Suprapubic skin (tissue), 4 donors: ENCODE data around the gene PCK2. TPM values are rescaled to one million over a fixed set of nuclear protein-coding genes. Genes with fewer than 3 reads are reported as not detected.

Experiments
- DNase-seq, 2 donors: peaks; one replicate each; pipeline ENCODE4 v3.0.0-alpha.2; 2019; ENCODE audit warnings: low spot score in 2 of 2
- H3K27ac ChIP-seq: fragments of 200-600 bp; sonication (generic); one replicate; pipeline ENCODE4 v1.5.1; 2019
- H3K27me3 ChIP-seq: fragments of 200-600 bp; sonication (generic); one replicate; pipeline ENCODE4 v1.5.1; 2019
- H3K36me3 ChIP-seq: fragments of 200-600 bp; sonication (generic); one replicate; pipeline ENCODE4 v1.5.1; 2019
- H3K4me1 ChIP-seq: fragments of 200-600 bp; sonication (generic); one replicate; pipeline ENCODE4 v1.5.1; 2019
- H3K4me3 ChIP-seq: fragments of 200-600 bp; sonication (generic); one replicate; pipeline ENCODE4 v1.5.1; 2019; ENCODE audit warnings: mild to moderate bottlenecking
- H3K9me3 ChIP-seq: fragments of 200-600 bp; sonication (generic); one replicate; pipeline ENCODE4 v1.5.1; 2019
- CTCF ChIP-seq, 2 donors: fragments of 200-600 bp in 1 of 2; fragments of 450-650 bp in 1 of 2; sonication (generic) in 1 of 2; IDR thresholded peaks; one replicate each; pipeline ENCODE4 v1.5.1; 2016 to 2019; ENCODE audit warnings: antibody characterized with exemption in 2 of 2, mild to moderate bottlenecking in 1 of 2, moderate library complexity in 1 of 2
- EP300 ChIP-seq: sonication (generic); formaldehyde crosslinking; IDR thresholded peaks from one replicate; pipeline ENCODE4 v1.6.1; 2017; ENCODE audit warnings: antibody characterized with exemption
- POLR2A ChIP-seq, 2 donors: fragments of 450-650 bp; IDR thresholded peaks; one replicate each; pipeline ENCODE4 v1.6.1; 2017; ENCODE audit warnings: antibody characterized with exemption in 2 of 2, mild to moderate bottlenecking in 2 of 2, moderate library complexity in 2 of 2
- POLR2AphosphoS5 ChIP-seq, 3 donors: sonication (generic); formaldehyde crosslinking; IDR thresholded peaks; one replicate each; pipeline ENCODE4 v1.6.1; 2017; ENCODE audit warnings: antibody characterized with exemption in 3 of 3
- WGBS: methylation state at CpG from one replicate; pipeline ENCODE4 v1.1.5; 2018; 5-methylcytosine and 5-hydroxymethylcytosine counted together
- total RNA-seq, 4 donors: library from RNA; depleted of rRNA; stranded (reverse); fragments of >200 nt; gene quantifications; one replicate each; pipeline ENCODE4 v1.1.0, GENCODE V29; 2016

The PCK2 gene
- total RNA-seq, 4 donors from 2014 or later = 9.2 to 25.1 (median 14.4) TPM

- H3K9me3 ChIP-seq = no peaks in the 10 kb centered on the region
- peaks cover 19% of the 10 kb centered on the region for H3K36me3 ChIP-seq
- DNase-seq = peak; percentile 94
- H3K4me3 ChIP-seq = peak overlapping the region; percentile 70
- H3K27ac ChIP-seq = peak overlapping the region; percentile 100
- H3K4me1 ChIP-seq = peaks cover 30% of the 10 kb centered on the region
- TF ChIP-seq EP300 = no peak
- TF ChIP-seq POLR2AphosphoS5 (IDR thresholded peaks at IDR 0.05) = peak in 1 of 3 donors; percentile 32
- H3K27me3 ChIP-seq = no peaks in the 10 kb centered on the region
- 0% methylated on average over 23 of the region's 42 CpGs for WGBS
Observed at GRCh38 chr14:24113801-24114531, 19.9 kb downstream of the PCK2 start.

- TF ChIP-seq POLR2AphosphoS5 (IDR thresholded peaks at IDR 0.05) (peak; percentile 93 to 99 (median 98)), POLR2A (IDR thresholded peaks at IDR 0.05) (peak; percentile 7 to 39), EP300 (peak; percentile 81), CTCF (IDR thresholded peaks at IDR 0.05) (no peak)
- H3K9me3 ChIP-seq = no peaks in the 10 kb centered on the region
- under 1% methylated on average over 40 of the region's 65 CpGs for WGBS
Observed at GRCh38 chr14:24114532-24115421, 20.7 kb downstream of the PCK2 start, which contains the start of the genes DCAF11 and NRL. Gene DCAF11 (plus strand): TSS chr14:24114777. CDS start chr14:24115595, 818 bp downstream. Gene NRL (minus strand): TSS chr14:24114949. CDS start chr14:24082848, 32,101 bp downstream.

GRCh38 chr14:24115422-24116127 is 21.5 kb downstream of the PCK2 start:
- no peaks in the 10 kb centered on the region for H3K9me3 ChIP-seq
- DNase-seq = no peak
- peak overlapping the region; percentile 100 for H3K27ac ChIP-seq
- H3K4me3 ChIP-seq = peak overlapping the region; percentile 70
- peaks cover 27% of the 10 kb centered on the region for H3K4me1 ChIP-seq
- no peaks in the 10 kb centered on the region for H3K27me3 ChIP-seq
- 4% methylated on average over 14 of the region's 14 CpGs for WGBS
- H3K36me3 ChIP-seq = peaks cover 35% of the 10 kb centered on the region
- TF ChIP-seq EP300 (no peak), CTCF (IDR thresholded peaks at IDR 0.05) (no peak), POLR2A (IDR thresholded peaks at IDR 0.05) (no peak), POLR2AphosphoS5 (IDR thresholded peaks at IDR 0.05) (no peak)

More at GRCh38 chr14:24114532-24115421, 20.7 kb downstream of the PCK2 start, which contains the start of the genes DCAF11 and NRL:
- H3K4me3 ChIP-seq = peak within 1 kb of the TSS; percentile 70
- H3K27me3 ChIP-seq = no peaks in the 10 kb centered on the region
- H3K36me3 ChIP-seq = peaks cover 27% of the 10 kb centered on the region
- peaks cover 27% of the 10 kb centered on the region for H3K4me1 ChIP-seq
- peak; percentile 99 for DNase-seq
- H3K27ac ChIP-seq = peak within 1 kb of the TSS; percentile 100

- Histone ChIP-seq H3K27ac (no peak overlapping the region), H3K27me3 (no peaks in the 10 kb centered on the region), H3K36me3 (peaks cover 42% of the 10 kb centered on the region), H3K4me1 (peaks cover 27% of the 10 kb centered on the region), H3K9me3 (no peaks in the 10 kb centered on the region), H3K4me3 (peak overlapping the region; percentile 70)
- no peak for DNase-seq
- no peak for TF ChIP-seq POLR2A (IDR thresholded peaks at IDR 0.05)
- 81% methylated on average over 6 of the region's 6 CpGs for WGBS
Observed at GRCh38 chr14:24116128-24116814, 22.2 kb downstream of the PCK2 start.

GRCh38 chr14:24117179-24117578 is 23.1 kb downstream of the PCK2 start:
- Histone ChIP-seq H3K36me3 (peaks cover 51% of the 10 kb centered on the region), H3K4me3 (no peak overlapping the region), H3K9me3 (no peaks in the 10 kb centered on the region), H3K27me3 (no peaks in the 10 kb centered on the region), H3K27ac (no peak overlapping the region), H3K4me1 (peaks cover 27% of the 10 kb centered on the region)
- WGBS = 82% methylated on average over 6 of the region's 6 CpGs
- TF ChIP-seq CTCF (IDR thresholded peaks at IDR 0.05) (no peak), POLR2A (IDR thresholded peaks at IDR 0.05) (no peak), POLR2AphosphoS5 (IDR thresholded peaks at IDR 0.05) (no peak), EP300 (no peak)
- DNase-seq = no peak
